ENCODE data around the gene CYP2C9. TPM values are rescaled to one million over a fixed set of nuclear protein-coding genes. Genes with fewer than 3 reads are reported as not detected.
"Not testable (repeated sequence)": the region's sequence is repeated elsewhere in the genome, so short reads cannot be mapped to it uniquely, and the experiment has no call there.

CYP2C9 gene
- total RNA-seq (ENCODE audit: unreplicated experiment) = not detected
- long read RNA-seq = 0 reads

- Mint-ChIP-seq H3K4me1 (ENCODE audit: unreplicated experiment) (no peaks in the 10 kb centered on the region), H3K4me3 (ENCODE audit: unreplicated experiment) (no peak within 1 kb of the TSS), H3K27ac (ENCODE audit: unreplicated experiment) (no peak within 1 kb of the TSS), H3K36me3 (ENCODE audit: low read depth, unreplicated experiment) (no peaks in the 10 kb centered on the region), H3K27me3 (ENCODE audit: unreplicated experiment) (no peaks in the 10 kb centered on the region), H3K9me3 (ENCODE audit: unreplicated experiment) (no peaks in the 10 kb centered on the region)
- TF ChIP-seq, protein P1, sequence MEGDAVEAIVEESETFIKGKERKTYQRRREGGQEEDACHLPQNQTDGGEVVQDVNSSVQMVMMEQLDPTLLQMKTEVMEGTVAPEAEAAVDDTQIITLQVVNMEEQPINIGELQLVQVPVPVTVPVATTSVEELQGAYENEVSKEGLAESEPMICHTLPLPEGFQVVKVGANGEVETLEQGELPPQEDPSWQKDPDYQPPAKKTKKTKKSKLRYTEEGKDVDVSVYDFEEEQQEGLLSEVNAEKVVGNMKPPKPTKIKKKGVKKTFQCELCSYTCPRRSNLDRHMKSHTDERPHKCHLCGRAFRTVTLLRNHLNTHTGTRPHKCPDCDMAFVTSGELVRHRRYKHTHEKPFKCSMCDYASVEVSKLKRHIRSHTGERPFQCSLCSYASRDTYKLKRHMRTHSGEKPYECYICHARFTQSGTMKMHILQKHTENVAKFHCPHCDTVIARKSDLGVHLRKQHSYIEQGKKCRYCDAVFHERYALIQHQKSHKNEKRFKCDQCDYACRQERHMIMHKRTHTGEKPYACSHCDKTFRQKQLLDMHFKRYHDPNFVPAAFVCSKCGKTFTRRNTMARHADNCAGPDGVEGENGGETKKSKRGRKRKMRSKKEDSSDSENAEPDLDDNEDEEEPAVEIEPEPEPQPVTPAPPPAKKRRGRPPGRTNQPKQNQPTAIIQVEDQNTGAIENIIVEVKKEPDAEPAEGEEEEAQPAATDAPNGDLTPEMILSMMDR (IDR thresholded peaks at IDR 0.05; ENCODE audit: unreplicated experiment) = no peak
- DNase-seq (ENCODE audit: low spot score) = no peak
These were observed at the start of gene CYP2C9 for GRCh38 chr10:94938383-94938782. TSS of gene CYP2C9 (plus strand) at chr10:94938658. CDS start at chr10:94938683, 25 bp downstream.

DNA sequence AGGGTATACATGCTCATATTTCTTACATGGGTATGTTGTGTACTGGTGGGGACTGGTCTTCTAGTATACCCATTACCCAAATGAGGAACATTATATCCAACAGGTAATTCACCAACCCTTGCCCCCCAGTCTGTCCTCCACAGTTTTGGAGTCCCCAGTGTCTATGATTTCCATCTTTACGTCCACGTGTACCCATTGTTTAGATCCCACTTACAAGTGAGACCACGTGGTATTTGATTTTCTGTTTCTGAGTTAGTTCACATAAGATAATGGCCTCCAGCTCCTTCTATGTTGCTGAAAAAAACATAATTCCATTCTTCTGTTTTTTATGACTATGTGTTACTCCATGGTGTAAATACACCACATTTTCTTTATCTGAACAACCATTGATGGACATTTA, 49.3 kb upstream of the CYP2C9 start:
- H3K4me1 Mint-ChIP-seq (ENCODE audit: unreplicated experiment) = no peaks in the 10 kb centered on the region
- H3K27me3 Mint-ChIP-seq (ENCODE audit: unreplicated experiment) = no peaks in the 10 kb centered on the region
- no peak overlapping the region for H3K27ac Mint-ChIP-seq (ENCODE audit: unreplicated experiment)
- DNase-seq (ENCODE audit: low spot score) = no peak
- no peaks in the 10 kb centered on the region for H3K9me3 Mint-ChIP-seq (ENCODE audit: unreplicated experiment)
- no peak overlapping the region for H3K4me3 Mint-ChIP-seq (ENCODE audit: unreplicated experiment)
- H3K36me3 Mint-ChIP-seq (ENCODE audit: low read depth, unreplicated experiment) = no peaks in the 10 kb centered on the region
- TF ChIP-seq, protein P1 (IDR thresholded peaks at IDR 0.05; ENCODE audit: unreplicated experiment) = no peak

DNA sequence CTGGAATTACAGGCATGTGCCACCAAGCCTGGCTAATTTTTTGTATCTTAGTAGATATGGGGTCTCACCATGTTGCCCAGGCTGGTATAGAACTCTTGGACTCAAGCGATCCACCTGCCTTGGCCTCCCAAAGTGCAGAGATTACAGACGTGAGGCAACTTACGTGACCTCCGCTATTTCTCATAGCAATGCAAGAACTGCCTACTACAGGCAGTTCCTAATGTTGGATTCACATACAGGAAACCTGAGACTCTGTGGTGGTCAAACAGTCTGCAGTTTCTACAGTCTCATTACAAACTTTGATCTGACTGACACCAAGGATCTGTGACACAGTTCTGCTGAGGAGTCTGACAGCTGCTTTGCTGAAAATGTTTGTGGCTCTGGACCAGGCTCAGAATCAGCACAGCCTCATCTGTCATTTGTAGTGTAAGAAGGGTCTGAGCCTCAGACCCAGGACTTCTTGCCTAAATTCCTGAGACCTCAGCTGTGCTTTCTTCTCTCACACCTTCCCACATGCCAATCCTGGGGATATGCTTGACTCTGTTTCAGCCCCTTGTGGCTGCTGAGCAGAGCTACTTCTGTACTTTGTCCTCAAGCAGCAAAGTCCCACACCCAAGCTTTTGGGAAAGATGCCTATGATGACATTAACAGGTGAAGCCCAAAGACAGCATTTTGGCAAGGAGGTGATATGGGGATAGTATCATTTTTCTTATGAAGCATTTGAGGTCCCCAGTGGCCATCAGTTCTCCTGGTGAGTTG, 48.0 kb upstream of the CYP2C9 start:
- DNase-seq (ENCODE audit: low spot score) = no peak
- Mint-ChIP-seq H3K4me3 (ENCODE audit: unreplicated experiment) (no peak overlapping the region), H3K27ac (ENCODE audit: unreplicated experiment) (no peak overlapping the region), H3K36me3 (ENCODE audit: low read depth, unreplicated experiment) (no peaks in the 10 kb centered on the region), H3K9me3 (ENCODE audit: unreplicated experiment) (no peaks in the 10 kb centered on the region), H3K4me1 (ENCODE audit: unreplicated experiment) (no peaks in the 10 kb centered on the region), H3K27me3 (ENCODE audit: unreplicated experiment) (no peaks in the 10 kb centered on the region)
- TF ChIP-seq, protein P1 (IDR thresholded peaks at IDR 0.05; ENCODE audit: unreplicated experiment) = no peak

GRCh38 chr10:94898414-94898813, 40.0 kb upstream of the CYP2C9 start:
- not testable (repeated sequence) for H3K27me3 Mint-ChIP-seq (ENCODE audit: unreplicated experiment); H3K4me1 Mint-ChIP-seq (ENCODE audit: unreplicated experiment); H3K36me3 Mint-ChIP-seq (ENCODE audit: low read depth, unreplicated experiment); H3K27ac Mint-ChIP-seq (ENCODE audit: unreplicated experiment); H3K9me3 Mint-ChIP-seq (ENCODE audit: unreplicated experiment); DNase-seq (ENCODE audit: low spot score); H3K4me3 Mint-ChIP-seq (ENCODE audit: unreplicated experiment)

- TF ChIP-seq, protein P1 (IDR thresholded peaks at IDR 0.05; ENCODE audit: unreplicated experiment) = no peak
- H3K36me3 Mint-ChIP-seq (ENCODE audit: low read depth, unreplicated experiment) = no peaks in the 10 kb centered on the region
- H3K27ac Mint-ChIP-seq (ENCODE audit: unreplicated experiment) = no peak overlapping the region
- H3K9me3 Mint-ChIP-seq (ENCODE audit: unreplicated experiment) = no peaks in the 10 kb centered on the region
- H3K4me1 Mint-ChIP-seq (ENCODE audit: unreplicated experiment) = no peaks in the 10 kb centered on the region
- no peak for DNase-seq (ENCODE audit: low spot score)
- H3K4me3 Mint-ChIP-seq (ENCODE audit: unreplicated experiment) = no peak overlapping the region
- H3K27me3 Mint-ChIP-seq (ENCODE audit: unreplicated experiment) = peaks cover 4% of the 10 kb centered on the region
These were observed 36.4 kb upstream of the CYP2C9 start for GRCh38 chr10:94902080-94902479.
